ENCODE results near the gene ZFP57. TPM values are rescaled to one million over a fixed set of nuclear protein-coding genes. Genes with fewer than 3 reads are reported as not detected.

ZFP57 gene
- total and polyA plus RNA-seq, 10 of the 15 experiments (the other 5 are each of a cell fraction or from before 2014, with no cell fraction given), result not detected

DNA sequence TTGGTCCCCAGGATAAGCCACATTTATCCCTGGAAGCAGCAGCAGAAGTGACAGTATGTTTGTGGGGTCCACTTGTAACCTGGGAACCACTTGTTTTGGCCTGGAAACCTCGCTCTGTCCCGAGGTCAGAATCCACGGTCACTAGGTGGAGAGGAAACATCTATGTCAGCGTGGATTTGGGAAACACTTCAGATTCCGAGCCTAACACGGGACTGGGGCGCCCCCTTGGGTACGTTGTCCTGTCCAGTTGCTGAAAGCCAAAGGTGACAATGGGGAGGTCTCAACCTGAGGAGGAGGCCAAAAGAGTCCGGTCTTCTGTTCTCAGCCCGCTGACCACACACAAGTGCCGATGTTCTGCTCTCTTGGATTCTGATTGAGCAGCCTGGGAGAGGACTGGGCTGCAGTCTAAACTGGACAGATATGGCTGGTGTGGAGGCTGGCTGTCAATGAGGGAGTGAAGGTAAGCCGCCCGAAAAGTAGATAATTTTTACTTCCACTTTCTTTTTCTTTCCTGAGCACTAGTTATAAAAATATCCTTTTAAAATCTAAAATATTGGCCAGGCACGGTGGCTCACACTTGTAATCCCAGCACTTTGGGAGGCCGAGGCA is 4.9 kb upstream of the ZFP57 start:
- intact Hi-C loops (cut with micrococcal nuclease; ENCODE audit: unreplicated experiment) (no loop called here), in situ Hi-C loops (cut with MboI) (no loop called here)
- ATAC-seq, result no peak
- Histone ChIP-seq H4K20me1 (ENCODE audit: control insufficient read depth, insufficient read depth) (no peaks in the 10 kb centered on the region), H3K4me2 (ENCODE audit: control insufficient read depth, insufficient read depth) (no peak overlapping the region), H2AFZ (ENCODE audit: control insufficient read depth, low read depth, low read length) (no peak overlapping the region), H3K4me1 (ENCODE audit: control insufficient read depth, insufficient read depth, low read length) (no peaks in the 10 kb centered on the region), H3K9me3 (replicated peaks; ENCODE audit: control insufficient read depth, insufficient read depth, low read length) (no peaks in the 10 kb centered on the region; the same call in 2 of the 3 replicates), H3K79me2 (ENCODE audit: control insufficient read depth, insufficient read depth, low read length) (no peaks in the 10 kb centered on the region), H3K27me3 (replicated peaks in 1 of 2; ENCODE audit: control insufficient read depth in 2 of 2, insufficient read depth in 2 of 2, low read length in 1 of 2) (no peaks in the 10 kb centered on the region), H3K9ac (ENCODE audit: control insufficient read depth, insufficient read depth, low read length) (no peak overlapping the region), H3K27ac (ENCODE audit: control insufficient read depth, insufficient read depth) (no peak overlapping the region), H3K4me3 (no peak overlapping the region), H3K36me3 (ENCODE audit: control insufficient read depth in 2 of 2, insufficient read depth in 2 of 2, low read length in 1 of 2) (no peaks in the 10 kb centered on the region)
- 69% methylated on average over 13 of the region's 15 CpGs for WGBS (ENCODE audit: insufficient coverage, insufficient replicate concordance, low lambda C conversion rate, missing lambda C conversion rate)
- no peak for FAIRE-seq
- RAD21 ChIA-PET (ENCODE audit: unreplicated experiment), result no interaction called here
- no TSS peak for BruUV-seq (replicated peaks)
- no peak for DNase-seq (ENCODE audit: low read depth, low spot score)
- POLR2A ChIA-PET, result no interaction called here
- SMC1A ChIA-PET (ENCODE audit: uncharacterized antibody, unreplicated experiment), result no interaction called here
- TF ChIP-seq CBX3 (IDR thresholded peaks at IDR 0.05; ENCODE audit: borderline replicate concordance, low read depth) (no peak), TAF1 (IDR thresholded peaks at IDR 0.05; ENCODE audit: borderline replicate concordance, low read depth, low read length) (no peak), NFIC (IDR thresholded peaks at IDR 0.05; ENCODE audit: low read depth, low read length) (no peak), CREB1 (IDR thresholded peaks at IDR 0.05; ENCODE audit: low read depth) (no peak)
- CTCF ChIA-PET, result interaction anchor here (1.7 to 2.6 kb wide), 2 partner anchors 11 to 32 kb away, joined by 5 to 12 read pairs; no protein-coding TSS in a partner anchor

- H4K20me1 ChIP-seq (ENCODE audit: control insufficient read depth, insufficient read depth), result no peaks in the 10 kb centered on the region
- H3K4me1 ChIP-seq (ENCODE audit: control insufficient read depth, insufficient read depth, low read length), result peaks cover 2% of the 10 kb centered on the region; the same call in 1 of the 2 replicates
- in situ Hi-C loops (cut with MboI), result no loop called here
- H3K79me2 ChIP-seq (ENCODE audit: control insufficient read depth, insufficient read depth, low read length), result no peaks in the 10 kb centered on the region
- no TSS peak for BruUV-seq (replicated peaks)
- no peaks in the 10 kb centered on the region for H3K36me3 ChIP-seq (ENCODE audit: control insufficient read depth in 2 of 2, insufficient read depth in 2 of 2, low read length in 1 of 2)
- ChIA-PET RAD21 (ENCODE audit: unreplicated experiment) (no interaction called here), POLR2A (no interaction called here), CTCF (interaction anchor here (0.5 to 0.7 kb wide), 2 partner anchors 13 to 1618 kb away, joined by 3 to 4 read pairs; no protein-coding TSS in a partner anchor), SMC1A (ENCODE audit: uncharacterized antibody, unreplicated experiment) (interaction anchor here (0.6 kb wide), 1 partner anchor 307 kb away, joined by 3 read pairs; no protein-coding TSS in a partner anchor)
- H3K9ac ChIP-seq (ENCODE audit: control insufficient read depth, insufficient read depth, low read length), result no peak overlapping the region
- no peak for ATAC-seq
- no peak overlapping the region for H3K27ac ChIP-seq (ENCODE audit: control insufficient read depth, insufficient read depth)
- H3K27me3 ChIP-seq (replicated peaks in 1 of 2; ENCODE audit: control insufficient read depth in 2 of 2, insufficient read depth in 2 of 2, low read length in 1 of 2), result 0 out of 4 replicates have a peak, but pooled peaks cover 0 to 2% of the 10 kb centered on the region in 2 experiments
- intact Hi-C loops (cut with micrococcal nuclease; ENCODE audit: unreplicated experiment), result no loop called here
- no peak overlapping the region for H2AFZ ChIP-seq (ENCODE audit: control insufficient read depth, low read depth, low read length)
- TF ChIP-seq POLR2AphosphoS2 (IDR thresholded peaks at IDR 0.05; ENCODE audit: low read depth, low read length) (no peak), KAT2A (conservative IDR thresholded peaks at IDR 0.05; ENCODE audit: control insufficient read depth, low read depth, low read length) (no peak), NFYB (IDR thresholded peaks at IDR 0.05; ENCODE audit: insufficient read depth, low read depth, low read length) (no peak), ESRRA (IDR thresholded peaks at IDR 0.05; ENCODE audit: low read length) (no peak), SMAD5 (IDR thresholded peaks at IDR 0.05; ENCODE audit: low read depth) (no peak), SMAD1 (IDR thresholded peaks at IDR 0.05; ENCODE audit: low read depth, partially characterized antibody) (no peak), NR2F1 (conservative IDR thresholded peaks at IDR 0.05) (no peak), MTA2 (IDR thresholded peaks at IDR 0.05; ENCODE audit: low read depth) (no peak), ZSCAN29 (IDR thresholded peaks at IDR 0.05) (no peak), ZNF274 (IDR thresholded peaks at IDR 0.05; ENCODE audit: insufficient read depth, insufficient read length) (no peak), HDGF (IDR thresholded peaks at IDR 0.05) (no peak), SRF (IDR thresholded peaks at IDR 0.05; ENCODE audit: low read depth in 2 of 2, low read length in 2 of 2) (no peak), MEF2A (IDR thresholded peaks at IDR 0.05; ENCODE audit: insufficient read depth, low read depth, low read length) (no peak), HDAC6 (IDR thresholded peaks at IDR 0.05; ENCODE audit: unreplicated experiment) (no peak), POU2F2 (IDR thresholded peaks at IDR 0.05; ENCODE audit: borderline replicate concordance, low read depth, low read length) (no peak)
- no peak for FAIRE-seq
- H3K9me3 ChIP-seq (replicated peaks; ENCODE audit: control insufficient read depth, insufficient read depth, low read length), result no peaks in the 10 kb centered on the region; the same call in 2 of the 3 replicates
- no peak overlapping the region for H3K4me3 ChIP-seq
- no peak overlapping the region for H3K4me2 ChIP-seq (ENCODE audit: control insufficient read depth, insufficient read depth)
- WGBS (ENCODE audit: insufficient coverage, insufficient replicate concordance, low lambda C conversion rate, missing lambda C conversion rate), result 81% methylated on average over 8 of the region's 8 CpGs
- DNase-seq (ENCODE audit: low read depth, low spot score), result no peak
Observed at GRCh38 chr6:29681811-29682210, 859 bp upstream of the ZFP57 start.
